BE2C (cell line): ENCODE results near the gene CD226.
"Not testable (repeated sequence)": the region's sequence is repeated elsewhere in the genome, so short reads cannot be mapped to it uniquely, and the experiment has no call there.

Experiments used
- DNase-seq: peaks from one replicate; pipeline ENCODE4 v3.0.0-alpha.2; 2020
- H3K27me3 ChIP-seq: fragments of 250-450 bp; sonication (Bioruptor Pico); 2 replicates; pipeline ENCODE4 v1.5.1; 2020; ENCODE audit warnings: mild to moderate bottlenecking
- H3K36me3 ChIP-seq: fragments of 250-450 bp; sonication (Bioruptor Pico); 2 replicates; pipeline ENCODE4 v1.5.1; 2020; ENCODE audit warnings: mild to moderate bottlenecking
- H3K4me1 ChIP-seq: fragments of 250-450 bp; sonication (Bioruptor Pico); 2 replicates; pipeline ENCODE4 v1.5.1; 2020
- H3K4me3 ChIP-seq: 2 replicates; pipeline ENCODE4 v1.5.1; 2011; ENCODE audit warnings: low read depth, low read length
- H3K9me3 ChIP-seq: fragments of 250-450 bp; sonication (Bioruptor Pico); 2 replicates; pipeline ENCODE4 v1.5.1; 2020
- TF ChIP-seq, protein P1 (sequence below): IDR thresholded peaks from 2 replicates; pipeline ENCODE4 v1.5.1; 2012; ENCODE audit warnings: mild to moderate bottlenecking, low read depth, low read length

Gene CD226

DNA sequence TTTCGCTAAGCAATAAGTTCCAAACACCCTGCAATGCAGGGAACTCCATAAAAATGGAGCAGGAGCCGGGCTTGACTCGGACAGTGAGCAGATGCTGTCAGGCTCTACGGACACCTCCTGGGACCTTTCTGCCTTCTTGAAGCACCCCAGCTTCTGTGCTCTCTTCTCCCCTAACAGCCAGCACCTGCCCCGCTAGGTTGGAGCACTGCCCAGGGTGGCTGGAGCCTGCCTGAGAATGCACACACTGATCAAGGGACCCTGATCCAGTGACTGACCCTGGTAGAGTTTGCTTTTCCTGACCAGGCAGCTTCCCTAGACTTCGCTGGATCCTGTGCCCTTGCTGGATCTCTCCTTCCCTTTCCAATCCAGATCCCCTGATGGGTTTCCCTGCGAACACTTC, 40.9 kb downstream of the CD226 start:
- DNase-seq, result no peak
- H3K4me1 ChIP-seq, result no peaks in the 10 kb centered on the region
- H3K36me3 ChIP-seq, result no peaks in the 10 kb centered on the region
- H3K9me3 ChIP-seq, result no peaks in the 10 kb centered on the region
- H3K4me3 ChIP-seq, result no peak overlapping the region
- TF ChIP-seq, protein P1, sequence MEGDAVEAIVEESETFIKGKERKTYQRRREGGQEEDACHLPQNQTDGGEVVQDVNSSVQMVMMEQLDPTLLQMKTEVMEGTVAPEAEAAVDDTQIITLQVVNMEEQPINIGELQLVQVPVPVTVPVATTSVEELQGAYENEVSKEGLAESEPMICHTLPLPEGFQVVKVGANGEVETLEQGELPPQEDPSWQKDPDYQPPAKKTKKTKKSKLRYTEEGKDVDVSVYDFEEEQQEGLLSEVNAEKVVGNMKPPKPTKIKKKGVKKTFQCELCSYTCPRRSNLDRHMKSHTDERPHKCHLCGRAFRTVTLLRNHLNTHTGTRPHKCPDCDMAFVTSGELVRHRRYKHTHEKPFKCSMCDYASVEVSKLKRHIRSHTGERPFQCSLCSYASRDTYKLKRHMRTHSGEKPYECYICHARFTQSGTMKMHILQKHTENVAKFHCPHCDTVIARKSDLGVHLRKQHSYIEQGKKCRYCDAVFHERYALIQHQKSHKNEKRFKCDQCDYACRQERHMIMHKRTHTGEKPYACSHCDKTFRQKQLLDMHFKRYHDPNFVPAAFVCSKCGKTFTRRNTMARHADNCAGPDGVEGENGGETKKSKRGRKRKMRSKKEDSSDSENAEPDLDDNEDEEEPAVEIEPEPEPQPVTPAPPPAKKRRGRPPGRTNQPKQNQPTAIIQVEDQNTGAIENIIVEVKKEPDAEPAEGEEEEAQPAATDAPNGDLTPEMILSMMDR, result no peak
- no peaks in the 10 kb centered on the region for H3K27me3 ChIP-seq

DNA sequence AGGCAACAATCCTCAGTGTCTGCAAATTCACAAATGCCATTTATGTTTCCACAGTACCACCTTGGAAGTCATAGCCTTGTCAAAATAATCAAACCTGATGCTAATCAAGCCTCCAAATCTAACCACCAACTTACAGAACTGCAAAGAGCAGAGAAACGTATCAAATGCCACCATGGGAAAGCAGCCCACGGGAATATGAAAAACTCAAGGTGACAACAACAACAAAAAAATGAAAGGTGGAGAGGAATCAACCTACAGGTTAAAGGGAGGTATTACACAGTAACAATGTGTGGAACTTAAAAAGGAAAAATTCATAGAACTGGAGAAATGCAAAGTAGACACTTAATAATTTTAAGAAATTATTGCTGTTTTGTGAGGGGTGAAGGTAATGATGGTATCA, 46.7 kb downstream of the CD226 start:
- H3K9me3 ChIP-seq, result no peaks in the 10 kb centered on the region
- DNase-seq, result no peak
- no peaks in the 10 kb centered on the region for H3K27me3 ChIP-seq
- no peaks in the 10 kb centered on the region for H3K36me3 ChIP-seq
- TF ChIP-seq, protein P1, result no peak
- H3K4me1 ChIP-seq, result no peaks in the 10 kb centered on the region
- H3K4me3 ChIP-seq, result no peak overlapping the region

- H3K27me3 ChIP-seq, H3K4me3 ChIP-seq, H3K36me3 ChIP-seq, DNase-seq, H3K9me3 ChIP-seq, H3K4me1 ChIP-seq: not testable (repeated sequence)
These were observed 48.3 kb downstream of the CD226 start for GRCh38 chr18:69899154-69899923.

GRCh38 chr18:69898241-69898861, 49.3 kb downstream of the CD226 start:
- no peak overlapping the region for H3K4me3 ChIP-seq
- no peak for DNase-seq

DNA sequence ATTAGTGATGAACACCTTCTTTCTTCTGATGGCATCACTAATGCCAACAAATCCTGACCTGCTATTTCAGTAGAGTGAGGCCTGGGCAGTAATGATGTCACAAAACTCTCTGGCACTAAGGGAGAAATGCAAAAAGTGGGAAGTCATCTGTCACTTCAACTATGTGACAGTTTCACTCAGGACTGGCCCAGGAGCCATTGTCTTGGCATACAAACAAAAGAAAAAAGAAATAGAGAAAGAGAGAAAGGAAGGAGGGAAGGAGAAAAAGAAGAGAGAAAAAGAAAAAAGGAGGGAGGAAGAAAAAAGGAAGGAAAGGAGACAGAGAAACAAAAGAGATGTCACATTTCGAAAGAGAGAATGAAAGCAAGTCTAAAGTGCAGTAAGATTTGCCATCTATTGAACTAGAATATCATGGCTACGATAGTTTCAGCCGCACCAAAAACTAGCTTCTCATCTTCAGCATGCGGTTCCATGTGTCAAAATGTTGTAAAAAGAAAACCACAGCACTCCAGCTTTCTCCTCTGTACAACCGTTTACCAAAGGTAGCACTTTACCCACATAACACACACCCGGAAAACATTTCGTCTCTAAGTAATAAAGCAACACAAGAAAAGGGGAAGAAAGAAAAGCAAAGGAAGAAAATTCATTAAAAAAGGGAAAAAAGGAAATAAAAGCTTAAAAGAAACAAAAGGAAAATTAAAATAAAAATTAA, 50.1 kb downstream of the CD226 start:
- no peaks in the 10 kb centered on the region for H3K36me3 ChIP-seq
- H3K9me3 ChIP-seq, result no peaks in the 10 kb centered on the region
- TF ChIP-seq, protein P1, result no peak
- DNase-seq, result no peak
- H3K4me3 ChIP-seq, result no peak overlapping the region
- no peaks in the 10 kb centered on the region for H3K4me1 ChIP-seq
- no peaks in the 10 kb centered on the region for H3K27me3 ChIP-seq

More at GRCh38 chr18:69898241-69898861, 49.3 kb downstream of the CD226 start:
- no peaks in the 10 kb centered on the region for H3K27me3 ChIP-seq
- H3K4me1 ChIP-seq, result no peaks in the 10 kb centered on the region
- TF ChIP-seq, protein P1, result no peak
- no peaks in the 10 kb centered on the region for H3K36me3 ChIP-seq
- no peaks in the 10 kb centered on the region for H3K9me3 ChIP-seq

DNA sequence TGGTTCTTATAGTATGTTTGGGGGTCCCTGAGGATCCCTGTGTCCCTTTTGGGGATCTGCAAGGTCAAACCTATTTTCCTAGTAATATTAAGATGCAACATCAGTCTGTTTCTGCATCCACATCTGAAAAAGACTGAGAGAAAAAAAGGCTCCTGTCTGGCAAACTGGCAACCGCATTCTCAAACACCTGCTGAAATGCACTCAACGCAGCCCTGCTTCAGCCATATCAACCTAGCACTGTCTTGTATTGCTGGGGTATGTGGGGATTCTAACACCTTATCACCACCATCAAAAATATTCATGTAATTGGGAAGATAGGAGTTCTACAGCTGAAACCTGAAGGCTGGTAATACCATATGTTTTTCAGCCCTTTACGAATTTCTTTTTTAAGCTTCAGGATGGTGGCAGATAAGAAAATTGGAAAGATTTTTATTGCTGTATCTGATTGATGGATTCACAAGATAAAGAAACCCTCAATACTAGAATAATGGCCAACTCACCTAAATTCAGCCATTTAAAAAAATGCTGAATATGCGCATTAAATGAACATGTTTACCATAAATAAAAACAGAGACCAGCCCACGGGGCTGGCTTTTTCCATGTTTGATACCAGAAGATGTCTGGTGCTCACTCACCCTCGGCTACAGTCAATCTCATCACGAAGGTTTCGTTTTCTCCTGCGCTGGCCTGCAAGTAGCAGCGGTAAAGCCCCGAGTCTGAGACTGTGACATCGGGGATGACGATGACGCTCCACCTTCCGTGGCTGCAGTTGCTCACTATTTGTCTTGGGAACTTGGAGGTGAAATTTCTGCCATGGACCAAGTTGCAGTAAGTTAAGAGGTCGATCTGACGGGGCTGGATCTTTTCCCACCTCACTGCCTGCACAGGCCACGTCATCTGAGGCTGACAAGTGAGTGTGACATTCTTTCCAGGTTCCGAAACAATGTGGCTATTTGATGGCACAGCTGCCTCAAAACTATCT, 52.3 kb downstream of the CD226 start:
- no peaks in the 10 kb centered on the region for H3K27me3 ChIP-seq
- TF ChIP-seq, protein P1, result no peak
- no peaks in the 10 kb centered on the region for H3K9me3 ChIP-seq

More for the DNA sequence above, 52.3 kb downstream of the CD226 start:
- Histone ChIP-seq H3K4me1 (no peaks in the 10 kb centered on the region), H3K4me3 (no peak overlapping the region), H3K36me3 (no peaks in the 10 kb centered on the region)
- no peak for DNase-seq
